T-helper 1 cell (primary cell): ENCODE measurements around the gene ANKRD13B.
"Not testable (repeated sequence)": the region's sequence is repeated elsewhere in the genome, so short reads cannot be mapped to it uniquely, and the experiment has no call there.

Experiments
- DNase-seq, 5 donors: peaks; one replicate each; pipeline ENCODE4 v3.0.0-alpha.2; 2012 to 2020

ANKRD13B gene

DNA sequence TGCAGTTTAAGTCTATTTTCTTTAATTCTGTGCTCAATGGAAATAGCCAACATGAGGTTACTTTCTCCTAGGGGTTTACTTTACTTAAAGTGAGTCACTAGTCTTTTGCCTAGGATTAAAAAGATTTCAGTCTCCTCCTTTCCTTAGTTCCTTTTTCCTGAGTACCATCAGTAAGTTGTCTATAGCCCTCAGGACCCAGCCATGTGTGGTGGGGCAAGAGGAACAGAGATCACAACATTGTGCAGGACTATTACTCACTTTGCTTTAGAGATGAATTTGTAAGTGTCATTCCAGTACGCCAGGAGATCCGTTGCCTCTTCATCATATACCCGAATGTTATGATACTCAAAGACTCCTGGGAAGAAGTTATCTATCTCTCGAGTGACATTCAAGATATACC is 57.5 kb downstream of the ANKRD13B start:
- DNase-seq, result no peak

DNA sequence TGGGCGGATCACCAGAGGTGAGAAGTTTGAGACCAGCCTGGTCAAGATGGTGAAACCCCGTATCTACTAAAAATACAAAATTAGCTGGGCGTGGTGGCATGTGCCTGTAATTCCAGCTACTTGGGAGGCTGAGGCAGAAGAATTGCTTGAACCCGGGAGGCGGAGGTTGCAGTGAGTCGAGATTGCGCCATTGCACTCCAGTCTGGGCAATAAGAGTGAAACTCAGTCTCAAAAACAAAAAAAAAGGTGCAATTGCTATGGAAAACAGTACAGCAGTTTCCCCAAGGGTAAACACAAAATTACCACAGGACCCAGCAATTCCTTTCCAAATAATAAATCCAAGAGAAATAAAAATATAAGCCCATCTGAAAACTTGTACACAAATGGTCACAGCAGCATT is 59.0 kb downstream of the ANKRD13B start:
- not testable (repeated sequence) for DNase-seq

DNA sequence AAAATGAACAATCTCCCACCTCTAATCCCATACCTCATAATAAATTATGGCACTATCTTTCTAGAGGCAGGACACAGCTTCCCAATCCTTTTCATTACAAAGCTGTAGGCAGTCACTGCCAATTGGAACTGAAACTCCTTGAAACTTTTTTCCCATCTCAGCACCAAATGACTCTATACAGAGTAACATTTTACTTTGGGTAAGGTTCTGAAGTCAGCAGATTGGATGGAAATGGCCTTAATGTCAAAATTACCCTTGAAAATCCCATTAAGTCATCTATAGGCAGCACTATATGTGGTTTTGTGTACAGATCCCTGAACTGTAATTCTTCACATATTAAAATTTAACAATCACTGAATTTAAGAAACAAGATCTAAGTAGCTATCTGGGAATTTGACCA is 60.0 kb downstream of the ANKRD13B start:
- no peak for DNase-seq

DNA sequence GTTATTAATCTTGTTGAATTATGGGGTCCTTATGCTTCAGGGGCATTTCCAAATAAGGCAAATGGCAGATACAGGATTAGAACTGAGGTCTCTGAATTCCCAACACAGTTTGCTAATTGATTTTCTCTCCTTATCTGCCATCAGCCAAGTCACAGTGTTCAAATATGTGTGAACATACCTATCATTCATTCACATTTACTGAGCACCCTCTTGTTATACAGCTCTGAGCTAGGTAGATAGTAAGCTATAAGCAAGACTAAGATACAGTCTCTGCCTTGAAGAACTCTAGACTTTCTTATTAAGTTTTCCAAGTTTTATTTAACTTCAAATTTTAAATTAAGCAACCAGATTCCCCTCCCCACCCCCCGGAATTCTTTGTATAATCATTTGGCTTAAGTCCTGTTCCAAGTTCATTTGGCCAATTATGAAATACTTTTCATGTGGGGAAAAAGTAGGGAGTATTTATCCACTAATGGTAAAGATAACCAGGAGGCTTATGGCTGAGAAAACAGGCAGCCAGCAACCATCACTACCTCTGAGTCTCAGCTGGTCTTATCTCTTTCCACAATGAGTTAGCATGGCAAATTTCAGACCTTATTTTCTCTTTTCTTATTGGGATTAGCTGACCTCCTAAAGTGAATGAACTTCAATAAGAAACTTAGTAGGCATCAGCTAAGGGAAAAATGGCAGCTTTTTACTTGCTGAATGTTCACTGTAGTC is 61.2 kb downstream of the ANKRD13B start:
- no peak for DNase-seq

DNA sequence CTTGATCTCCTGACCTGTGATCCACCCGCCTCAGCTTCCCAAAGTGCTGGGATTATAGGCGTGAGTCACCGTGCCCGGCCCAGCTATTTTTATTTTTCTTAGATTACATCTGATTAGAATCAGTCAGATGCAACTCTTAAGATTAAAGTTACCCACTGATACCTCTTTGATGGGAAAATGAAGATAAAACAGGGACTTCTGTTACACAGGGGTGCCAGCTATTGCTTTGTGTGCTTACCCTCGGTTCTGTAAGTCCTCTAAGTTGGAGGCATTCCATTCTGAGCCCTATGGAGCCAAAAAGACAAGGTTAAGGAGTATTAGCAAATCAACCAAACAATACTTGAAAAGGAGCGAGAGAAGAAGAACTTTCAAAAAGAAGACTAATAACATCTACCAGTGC is 62.4 kb downstream of the ANKRD13B start:
- no peak for DNase-seq

DNA sequence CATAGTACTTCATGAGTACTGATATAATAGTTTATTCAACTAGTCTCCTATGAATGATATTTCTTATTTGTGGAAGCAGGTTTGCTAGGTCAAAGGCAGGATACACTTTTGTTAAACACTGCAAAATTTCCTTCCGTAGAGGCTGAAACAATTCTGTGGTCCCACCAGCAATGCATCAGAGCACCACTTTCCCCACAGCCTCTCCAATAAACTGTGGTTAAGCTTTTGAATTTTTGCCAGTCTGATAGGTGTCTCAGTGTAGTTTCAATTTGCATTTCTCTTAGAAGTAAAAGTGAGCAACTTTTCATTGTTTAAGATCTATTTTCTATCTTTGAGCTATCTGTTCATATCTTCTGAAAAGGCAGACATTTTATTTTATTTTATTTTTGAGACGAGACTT is 66.2 kb downstream of the ANKRD13B start:
- DNase-seq, result no peak

DNA sequence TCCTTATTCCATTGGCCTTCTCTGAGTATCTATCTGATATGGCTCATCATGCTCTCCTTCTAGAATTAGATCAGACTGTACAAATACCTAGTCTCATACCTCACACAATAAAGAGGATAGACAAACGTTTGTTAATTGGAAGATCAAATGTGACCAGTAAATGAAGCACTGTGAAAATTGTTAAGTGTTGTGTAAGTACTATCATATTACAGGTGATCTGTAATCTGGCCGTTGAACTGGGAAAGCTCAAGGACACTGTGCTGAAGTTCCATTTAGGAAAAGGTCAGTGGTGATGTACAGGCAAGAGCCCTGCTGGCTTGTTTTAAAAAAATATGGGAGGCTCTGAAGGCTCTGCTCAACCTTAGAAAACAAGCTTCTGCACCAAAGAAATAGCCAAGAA is 68.3 kb downstream of the ANKRD13B start:
- DNase-seq, result no peak

DNA sequence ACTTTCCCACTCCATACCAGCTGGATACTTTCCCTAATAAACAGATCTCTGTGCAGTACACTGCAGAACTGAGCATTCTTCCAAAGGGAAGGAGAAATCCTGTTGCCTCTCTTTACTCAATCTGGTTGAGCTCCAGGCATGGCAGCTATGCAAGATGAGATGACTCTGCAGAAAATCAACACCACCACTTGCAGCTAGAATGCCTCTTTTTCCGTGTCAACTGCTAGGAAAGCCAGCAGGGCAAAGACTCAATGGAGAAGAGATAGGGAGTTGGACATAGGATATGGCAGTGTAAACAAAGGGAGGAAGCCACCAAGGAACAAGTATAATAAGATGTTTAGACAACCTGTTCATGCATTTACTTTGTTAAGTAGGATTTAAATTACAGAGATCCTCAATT is 70.2 kb downstream of the ANKRD13B start:
- no peak for DNase-seq
